HepG2 (cell line): Measurements from ENCODE around the gene ZBP1. TPM values are rescaled to one million over a fixed set of nuclear protein-coding genes. Genes with fewer than 3 reads are reported as not detected.

Experiments used
- ATAC-seq: fragments of 200-7000 bp; cut with Tn5 transposase; 3 replicates; pipeline ENCODE4 v1.9.1; 2020; ENCODE audit warnings: mild to moderate bottlenecking, moderate library complexity
- BruUV-seq: library from RNA; stranded (reverse); fragments of 400-500 nt; replicated peaks from 2 replicates; lab custom pipeline; 2021; lab: Mats Ljungman, UMichigan
- CTCF ChIA-PET: fragments of 300-600 bp; formaldehyde crosslinking; extraction: SDS; loops from one replicate; lab custom pipeline; 2021; ENCODE audit warnings: low total read pairs, inconsistent platforms, low intra/inter-chr PET ratio; lab: Yijun Ruan, JAX
- POLR2A ChIA-PET: fragments of 350-600 bp; sonication (Branson Sonifier 250); formaldehyde crosslinking; loops from one replicate; lab custom pipeline; 2020; ENCODE audit warnings: antibody characterized with exemption, inconsistent platforms; lab: Yijun Ruan, JAX
- DNase-seq: peaks from one replicate; pipeline ENCODE4 v3.0.0-alpha.2; 2015; ENCODE audit warnings: low spot score
- FAIRE-seq: peaks from 3 replicates; lab custom pipeline; 2011; peaks lifted over from hg19 to GRCh38; lab: Jason Lieb, UNC
- H2AFZ ChIP-seq: one replicate; pipeline ENCODE4 v1.6.1; 2011; ENCODE audit warnings: low read length, inconsistent platforms
- H3K27ac ChIP-seq: fragments of 300-600 bp; 3 replicates; pipeline ENCODE4 v1.8.0; 2011; ENCODE audit warnings: mixed run types, mild to moderate bottlenecking, mixed read lengths, low read length, inconsistent platforms; ENCODE audit not compliant: insufficient read depth; ENCODE audit errors: extremely low read length
- H3K27me3 ChIP-seq, 2 experiments: fragments of 200-600 bp in 1 of 2; 2 replicates in 1 of 2; 3 replicates in 1 of 2; pipeline versions ENCODE4 v1.6.0 to v1.8.0; 2011; ENCODE audit warnings: low read length in 2 of 2, mild to moderate bottlenecking in 2 of 2, moderate library complexity in 2 of 2, inconsistent platforms in 1 of 2; ENCODE audit not compliant: insufficient read depth in 2 of 2, control insufficient read depth in 1 of 2
- H3K36me3 ChIP-seq, 2 experiments: fragments of 200-600 bp in 1 of 2; replicated peaks in 1 of 2; 2 replicates in 1 of 2; 3 replicates in 1 of 2; pipeline versions ENCODE4 v1.5.1 to v1.8.0; 2011; ENCODE audit warnings: low read length in 2 of 2, inconsistent platforms in 1 of 2; ENCODE audit not compliant: insufficient read depth in 2 of 2, control insufficient read depth in 1 of 2
- H3K4me1 ChIP-seq: 2 replicates; pipeline ENCODE4 v1.5.1; 2012; ENCODE audit warnings: low read length, inconsistent platforms; ENCODE audit not compliant: insufficient read depth
- H3K4me2 ChIP-seq: 2 replicates; pipeline ENCODE4 v1.6.0; 2011; ENCODE audit warnings: low read depth, low read length, inconsistent platforms
- H3K4me3 ChIP-seq, 3 experiments: fragments of 200-600 bp in 1 of 3; sonication (generic), shearing (Covaris generic) in 1 of 3; replicated peaks in 1 of 3; 2 replicates each; pipeline ENCODE4 v1.5.1; 2011 to 2016; ENCODE audit warnings: low read length in 3 of 3, inconsistent platforms in 2 of 3, low read depth in 2 of 3, mild to moderate bottlenecking in 2 of 3, control low read depth in 1 of 3, mixed read lengths in 1 of 3; ENCODE audit not compliant: insufficient read depth in 1 of 3
- H3K79me2 ChIP-seq: one replicate; pipeline ENCODE4 v1.6.1; 2011; ENCODE audit warnings: low read length, inconsistent platforms; ENCODE audit not compliant: insufficient read depth
- H3K9ac ChIP-seq: 2 replicates; pipeline ENCODE4 v1.6.0; 2011; ENCODE audit warnings: mild to moderate bottlenecking, low read depth, low read length, inconsistent platforms; ENCODE audit not compliant: insufficient read depth
- H3K9me3 ChIP-seq: 2 replicates; pipeline ENCODE4 v1.5.1; 2012; ENCODE audit warnings: mild to moderate bottlenecking, low read length
- H4K20me1 ChIP-seq: 2 replicates; pipeline ENCODE4 v1.6.0; 2011; ENCODE audit warnings: inconsistent platforms, mild to moderate bottlenecking, low read length, moderate library complexity; ENCODE audit not compliant: insufficient read depth
- ARID2 ChIP-seq: sonication (generic); formaldehyde crosslinking; IDR thresholded peaks from 2 replicates; pipeline ENCODE4 v1.8.1; 2022; ENCODE audit warnings: mild to moderate bottlenecking, missing genetic modification reagents, borderline replicate concordance
- CAMTA2 ChIP-seq: sonication (generic); formaldehyde crosslinking; IDR thresholded peaks from 2 replicates; pipeline ENCODE4 v1.4.0; 2020; ENCODE audit warnings: mild to moderate bottlenecking, missing genetic modification reagents, borderline replicate concordance
- DNMT3B ChIP-seq: conservative IDR thresholded peaks from 2 replicates; pipeline ENCODE4 v1.6.1; 2016; ENCODE audit warnings: missing biosample characterization, control low read depth
- JUND ChIP-seq: sonication (generic); formaldehyde crosslinking; IDR thresholded peaks from 2 replicates; pipeline ENCODE4 v1.8.0; 2022; ENCODE audit warnings: mild to moderate bottlenecking, missing genetic modification reagents
- KMT2B ChIP-seq: IDR thresholded peaks from 2 replicates; pipeline ENCODE4 v1.6.1; 2016; ENCODE audit warnings: missing genetic modification reagents, missing compliant biosample characterization
- MAF1 ChIP-seq: sonication (generic); formaldehyde crosslinking; IDR thresholded peaks from 2 replicates; pipeline ENCODE4 v1.5.0; 2020; ENCODE audit warnings: missing genetic modification reagents, borderline replicate concordance
- SALL2 ChIP-seq: sonication (generic); formaldehyde crosslinking; IDR thresholded peaks from 2 replicates; pipeline ENCODE4 v1.8.1; 2023; ENCODE audit warnings: mild to moderate bottlenecking, missing genetic modification reagents, inconsistent platforms
- SIN3A ChIP-seq: IDR thresholded peaks from 2 replicates; pipeline ENCODE4 v1.6.1; 2011; ENCODE audit warnings: low read depth, mild to moderate bottlenecking, control low read depth, low read length, borderline replicate concordance
- THAP11 ChIP-seq: IDR thresholded peaks from 2 replicates; pipeline ENCODE4 v1.6.1; 2016; ENCODE audit warnings: missing biosample characterization, missing genetic modification reagents
- ZFP82 ChIP-seq: sonication (generic); formaldehyde crosslinking; IDR thresholded peaks from 2 replicates; pipeline ENCODE4 v1.5.1; 2020; ENCODE audit warnings: mild to moderate bottlenecking, missing genetic modification reagents, borderline replicate concordance
- ZNF326 ChIP-seq: sonication (generic); formaldehyde crosslinking; IDR thresholded peaks from 2 replicates; pipeline ENCODE4 v1.4.0; 2020; ENCODE audit warnings: missing genetic modification reagents, borderline replicate concordance
- ZNF446 ChIP-seq: sonication (generic); formaldehyde crosslinking; IDR thresholded peaks from 2 replicates; pipeline ENCODE4 v1.5.0; 2020; ENCODE audit warnings: mild to moderate bottlenecking, missing genetic modification reagents
- ZNF556 ChIP-seq: sonication (generic); formaldehyde crosslinking; IDR thresholded peaks from 2 replicates; pipeline ENCODE4 v1.4.0; 2020; ENCODE audit warnings: mild to moderate bottlenecking, missing genetic modification reagents, borderline replicate concordance
- ZSCAN12 ChIP-seq: sonication (generic); formaldehyde crosslinking; IDR thresholded peaks from 2 replicates; pipeline ENCODE4 v1.9.0; 2021; ENCODE audit warnings: mild to moderate bottlenecking, missing genetic modification reagents
- WGBS: methylation state at CpG from one replicate; pipeline ENCODE4 v1.1.6; 2017; ENCODE audit warnings: low lambda C conversion rate; 5-methylcytosine and 5-hydroxymethylcytosine counted together
- in situ Hi-C: cut with HindIII; loops from 2 replicates; pipeline ENCODE4 v1.10.0; 2017; ENCODE audit warnings: low pct_unique_long_range_greater_than_20kb; ENCODE audit not compliant: extremely low pct_ligation_motif_present
- intact Hi-C: fragments of 100-400 bp; cut with micrococcal nuclease; formaldehyde crosslinking; loops from one replicate; pipeline ENCODE4 v1.10.0; 2022; ENCODE audit not compliant: unreplicated experiment
- polyA plus RNA-seq, 8 experiments: library from polyadenylated mRNA; depleted of rRNA in 3 of 8; stranded (reverse) in 7 of 8; unstranded in 1 of 8; fragments of >200 nt; fragmentation: Illumina TruSeq in 4 of 8; extraction: Trizol in 4 of 8; gene quantifications; 2 replicates each; pipeline versions ENCODE4 v1.2.1 to v1.2.3, GENCODE V29; 2011 to 2016; ENCODE audit warnings: low read depth in 4 of 8, missing spikeins in 1 of 8, mixed read lengths in 1 of 8; ENCODE audit not compliant: insufficient read depth in 1 of 8
- total RNA-seq, 5 experiments: library from RNA; depleted of rRNA; stranded (reverse); fragments of >200 nt; fragmentation: Illumina TruSeq; extraction: Trizol; gene quantifications; 2 replicates each; pipeline ENCODE4 v1.2.3, GENCODE V29; 2016; ENCODE audit warnings: low read depth in 1 of 5
- TF ChIP-seq, protein P1 (sequence below): sonication (generic); formaldehyde crosslinking; conservative IDR thresholded peaks from 2 replicates; pipeline ENCODE4 v1.8.0; 2022; ENCODE audit warnings: mild to moderate bottlenecking, moderate library complexity, missing genetic modification reagents
- TF ChIP-seq, protein P2 (sequence below): sonication (generic); formaldehyde crosslinking; IDR thresholded peaks from 2 replicates; pipeline ENCODE4 v1.9.0; 2021; ENCODE audit warnings: missing genetic modification reagents, borderline replicate concordance
- TF ChIP-seq, protein P3 (sequence below): sonication (generic); formaldehyde crosslinking; IDR thresholded peaks from 2 replicates; pipeline ENCODE4 v1.4.0; 2020; ENCODE audit warnings: missing genetic modification reagents
- TF ChIP-seq, protein P4 (sequence below): sonication (generic); formaldehyde crosslinking; IDR thresholded peaks from 2 replicates; pipeline ENCODE4 v1.8.1; 2023; ENCODE audit warnings: mild to moderate bottlenecking, missing genetic modification reagents

ZBP1 gene
- total and polyA plus RNA-seq, 2 of the 13 experiments (the other 11 are each of a cell fraction or from before 2014, with no cell fraction given) = not detected

DNA sequence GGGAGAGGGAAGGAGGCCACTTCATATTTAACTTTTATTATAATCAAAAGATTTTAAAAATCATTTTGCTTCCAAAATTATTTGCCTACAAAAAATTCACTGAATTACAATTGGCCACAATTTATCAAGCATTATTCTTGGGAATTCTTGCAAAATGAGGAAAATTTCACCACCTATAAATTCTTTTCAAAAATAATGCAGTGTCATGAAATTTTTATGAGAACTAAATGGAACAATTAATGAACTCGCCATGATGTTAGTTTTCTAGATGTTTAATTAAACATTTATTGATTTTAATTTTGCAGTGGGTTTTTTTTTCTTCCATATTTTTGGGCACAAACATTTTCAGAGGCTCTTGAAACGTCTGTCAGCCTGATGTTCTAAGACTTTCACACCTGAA is 5.8 kb upstream of the ZBP1 start:
- intact Hi-C loops = no loop called here
- Histone ChIP-seq H3K27ac (no peak overlapping the region), H3K4me1 (no peaks in the 10 kb centered on the region), H3K9me3 (peaks cover 9% of the 10 kb centered on the region; the same call in 1 of the 2 replicates), H3K9ac (no peak overlapping the region), H3K27me3 (peaks cover 0 to 36% of the 10 kb centered on the region in 2 experiments; a peak in 3 of 5 replicates), H3K79me2 (no peaks in the 10 kb centered on the region), H2AFZ (no peak overlapping the region), H4K20me1 (no peaks in the 10 kb centered on the region), H3K4me2 (no peak overlapping the region), H3K36me3 (no peaks in the 10 kb centered on the region), H3K4me3 (no peak overlapping the region)
- in situ Hi-C loops = no loop called here
- WGBS = 1% methylated on average over 2 of the region's 2 CpGs
- CTCF ChIA-PET = no interaction called here
- no peak for DNase-seq
- FAIRE-seq = no peak
- no TSS peak for BruUV-seq
- POLR2A ChIA-PET = no interaction called here
- ATAC-seq = no peak
- TF ChIP-seq CAMTA2 (CRISPR knock-in tag) (no peak), KMT2B (CRISPR knock-in tag) (no peak), SIN3A (no peak), MAF1 (CRISPR knock-in tag) (no peak), ZNF556 (CRISPR knock-in tag) (no peak), ZNF326 (CRISPR knock-in tag) (no peak), DNMT3B (CRISPR knock-in tag) (no peak), SALL2 (CRISPR knock-in tag) (no peak), ZFP82 (CRISPR knock-in tag) (no peak), ZNF446 (CRISPR knock-in tag) (no peak), ZSCAN12 (CRISPR knock-in tag) (no peak), ARID2 (no peak), THAP11 (CRISPR knock-in tag) (no peak), JUND (CRISPR knock-in tag) (no peak)
- TF ChIP-seq, protein P1, sequence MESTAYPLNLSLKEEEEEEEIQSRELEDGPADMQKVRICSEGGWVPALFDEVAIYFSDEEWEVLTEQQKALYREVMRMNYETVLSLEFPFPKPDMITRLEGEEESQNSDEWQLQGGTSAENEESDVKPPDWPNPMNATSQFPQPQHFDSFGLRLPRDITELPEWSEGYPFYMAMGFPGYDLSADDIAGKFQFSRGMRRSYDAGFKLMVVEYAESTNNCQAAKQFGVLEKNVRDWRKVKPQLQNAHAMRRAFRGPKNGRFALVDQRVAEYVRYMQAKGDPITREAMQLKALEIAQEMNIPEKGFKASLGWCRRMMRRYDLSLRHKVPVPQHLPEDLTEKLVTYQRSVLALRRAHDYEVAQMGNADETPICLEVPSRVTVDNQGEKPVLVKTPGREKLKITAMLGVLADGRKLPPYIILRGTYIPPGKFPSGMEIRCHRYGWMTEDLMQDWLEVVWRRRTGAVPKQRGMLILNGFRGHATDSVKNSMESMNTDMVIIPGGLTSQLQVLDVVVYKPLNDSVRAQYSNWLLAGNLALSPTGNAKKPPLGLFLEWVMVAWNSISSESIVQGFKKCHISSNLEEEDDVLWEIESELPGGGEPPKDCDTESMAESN (CRISPR knock-in tag) = no peak
- TF ChIP-seq, protein P2, sequence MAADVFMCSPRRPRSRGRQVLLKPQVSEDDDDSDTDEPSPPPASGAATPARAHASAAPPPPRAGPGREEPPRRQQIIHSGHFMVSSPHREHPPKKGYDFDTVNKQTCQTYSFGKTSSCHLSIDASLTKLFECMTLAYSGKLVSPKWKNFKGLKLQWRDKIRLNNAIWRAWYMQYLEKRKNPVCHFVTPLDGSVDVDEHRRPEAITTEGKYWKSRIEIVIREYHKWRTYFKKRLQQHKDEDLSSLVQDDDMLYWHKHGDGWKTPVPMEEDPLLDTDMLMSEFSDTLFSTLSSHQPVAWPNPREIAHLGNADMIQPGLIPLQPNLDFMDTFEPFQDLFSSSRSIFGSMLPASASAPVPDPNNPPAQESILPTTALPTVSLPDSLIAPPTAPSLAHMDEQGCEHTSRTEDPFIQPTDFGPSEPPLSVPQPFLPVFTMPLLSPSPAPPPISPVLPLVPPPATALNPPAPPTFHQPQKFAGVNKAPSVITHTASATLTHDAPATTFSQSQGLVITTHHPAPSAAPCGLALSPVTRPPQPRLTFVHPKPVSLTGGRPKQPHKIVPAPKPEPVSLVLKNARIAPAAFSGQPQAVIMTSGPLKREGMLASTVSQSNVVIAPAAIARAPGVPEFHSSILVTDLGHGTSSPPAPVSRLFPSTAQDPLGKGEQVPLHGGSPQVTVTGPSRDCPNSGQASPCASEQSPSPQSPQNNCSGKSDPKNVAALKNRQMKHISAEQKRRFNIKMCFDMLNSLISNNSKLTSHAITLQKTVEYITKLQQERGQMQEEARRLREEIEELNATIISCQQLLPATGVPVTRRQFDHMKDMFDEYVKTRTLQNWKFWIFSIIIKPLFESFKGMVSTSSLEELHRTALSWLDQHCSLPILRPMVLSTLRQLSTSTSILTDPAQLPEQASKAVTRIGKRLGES (CRISPR knock-in tag) = no peak
- TF ChIP-seq, protein P3, sequence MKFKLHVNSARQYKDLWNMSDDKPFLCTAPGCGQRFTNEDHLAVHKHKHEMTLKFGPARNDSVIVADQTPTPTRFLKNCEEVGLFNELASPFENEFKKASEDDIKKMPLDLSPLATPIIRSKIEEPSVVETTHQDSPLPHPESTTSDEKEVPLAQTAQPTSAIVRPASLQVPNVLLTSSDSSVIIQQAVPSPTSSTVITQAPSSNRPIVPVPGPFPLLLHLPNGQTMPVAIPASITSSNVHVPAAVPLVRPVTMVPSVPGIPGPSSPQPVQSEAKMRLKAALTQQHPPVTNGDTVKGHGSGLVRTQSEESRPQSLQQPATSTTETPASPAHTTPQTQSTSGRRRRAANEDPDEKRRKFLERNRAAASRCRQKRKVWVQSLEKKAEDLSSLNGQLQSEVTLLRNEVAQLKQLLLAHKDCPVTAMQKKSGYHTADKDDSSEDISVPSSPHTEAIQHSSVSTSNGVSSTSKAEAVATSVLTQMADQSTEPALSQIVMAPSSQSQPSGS (CRISPR knock-in tag) = no peak
- TF ChIP-seq, protein P4, sequence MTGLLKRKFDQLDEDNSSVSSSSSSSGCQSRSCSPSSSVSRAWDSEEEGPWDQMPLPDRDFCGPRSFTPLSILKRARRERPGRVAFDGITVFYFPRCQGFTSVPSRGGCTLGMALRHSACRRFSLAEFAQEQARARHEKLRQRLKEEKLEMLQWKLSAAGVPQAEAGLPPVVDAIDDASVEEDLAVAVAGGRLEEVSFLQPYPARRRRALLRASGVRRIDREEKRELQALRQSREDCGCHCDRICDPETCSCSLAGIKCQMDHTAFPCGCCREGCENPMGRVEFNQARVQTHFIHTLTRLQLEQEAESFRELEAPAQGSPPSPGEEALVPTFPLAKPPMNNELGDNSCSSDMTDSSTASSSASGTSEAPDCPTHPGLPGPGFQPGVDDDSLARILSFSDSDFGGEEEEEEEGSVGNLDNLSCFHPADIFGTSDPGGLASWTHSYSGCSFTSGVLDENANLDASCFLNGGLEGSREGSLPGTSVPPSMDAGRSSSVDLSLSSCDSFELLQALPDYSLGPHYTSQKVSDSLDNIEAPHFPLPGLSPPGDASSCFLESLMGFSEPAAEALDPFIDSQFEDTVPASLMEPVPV (CRISPR knock-in tag) = no peak
